ENCODE results near the gene MPZL3. TPM values are rescaled to one million over a fixed set of nuclear protein-coding genes. Genes with fewer than 3 reads are reported as not detected.

MPZL3 gene
- total and polyA plus RNA-seq, 4 donors, result 2.5 to 6.9 (median 3.5) TPM

- no peak overlapping the region for H3K4me3 ChIP-seq (ENCODE audit: low read depth in 1 of 3, low read length in 3 of 3)
- H3K4me1 ChIP-seq (ENCODE audit: control insufficient read depth in 4 of 4, insufficient read depth in 4 of 4, low read length in 3 of 4), result peaks cover 0 to 10% (median 3%) of the 10 kb centered on the region in 4 donors
- H3K9me3 ChIP-seq (ENCODE audit: control insufficient read depth in 4 of 4, low read length in 3 of 4), result no peaks in the 10 kb centered on the region
- no peak overlapping the region for H3K9ac ChIP-seq (ENCODE audit: low read depth in 1 of 2, low read length in 2 of 2)
- no peak overlapping the region for H3K27ac ChIP-seq (ENCODE audit: low read depth in 1 of 2, low read length in 2 of 2)
- 89% methylated on average over 4 of the region's 4 CpGs for WGBS
- H3K27me3 ChIP-seq (ENCODE audit: control insufficient read depth in 4 of 4, insufficient read depth in 4 of 4, low read length in 3 of 4), result no peaks in the 10 kb centered on the region
- DNase-seq (ENCODE audit: low spot score), result no peak
- TF ChIP-seq RXRA (IDR thresholded peaks at IDR 0.05) (no peak), RAD21 (IDR thresholded peaks at IDR 0.05) (no peak)
- TF ChIP-seq, protein P1, sequence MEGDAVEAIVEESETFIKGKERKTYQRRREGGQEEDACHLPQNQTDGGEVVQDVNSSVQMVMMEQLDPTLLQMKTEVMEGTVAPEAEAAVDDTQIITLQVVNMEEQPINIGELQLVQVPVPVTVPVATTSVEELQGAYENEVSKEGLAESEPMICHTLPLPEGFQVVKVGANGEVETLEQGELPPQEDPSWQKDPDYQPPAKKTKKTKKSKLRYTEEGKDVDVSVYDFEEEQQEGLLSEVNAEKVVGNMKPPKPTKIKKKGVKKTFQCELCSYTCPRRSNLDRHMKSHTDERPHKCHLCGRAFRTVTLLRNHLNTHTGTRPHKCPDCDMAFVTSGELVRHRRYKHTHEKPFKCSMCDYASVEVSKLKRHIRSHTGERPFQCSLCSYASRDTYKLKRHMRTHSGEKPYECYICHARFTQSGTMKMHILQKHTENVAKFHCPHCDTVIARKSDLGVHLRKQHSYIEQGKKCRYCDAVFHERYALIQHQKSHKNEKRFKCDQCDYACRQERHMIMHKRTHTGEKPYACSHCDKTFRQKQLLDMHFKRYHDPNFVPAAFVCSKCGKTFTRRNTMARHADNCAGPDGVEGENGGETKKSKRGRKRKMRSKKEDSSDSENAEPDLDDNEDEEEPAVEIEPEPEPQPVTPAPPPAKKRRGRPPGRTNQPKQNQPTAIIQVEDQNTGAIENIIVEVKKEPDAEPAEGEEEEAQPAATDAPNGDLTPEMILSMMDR (IDR thresholded peaks at IDR 0.05; ENCODE audit: low read depth, low read length, missing input control), result no peak
- H3K36me3 ChIP-seq (ENCODE audit: control insufficient read depth in 4 of 4, insufficient read depth in 3 of 4, low read depth in 1 of 4, low read length in 3 of 4), result no peaks in the 10 kb centered on the region
Measured at GRCh38 chr11:118176778-118177134, 75.4 kb downstream of the MPZL3 start.

Small RNAs within 50 kb of the gene (small RNA-seq; reads per million reads assigned to genes)
- gene HSPE1P18, result not detected

Other genes starting within 250 kb of the MPZL3 start
- gene TMPRSS4, start 175.3 kb downstream of the MPZL3 start, total RNA-seq, result under 1 TPM; 0.08 to 0.33 TPM
- gene TMPRSS4, start 175.3 kb downstream of the MPZL3 start, polyA plus RNA-seq, result under 1 TPM in 1 of 2 donors, not detected in 1; 0.24 TPM
- not detected for gene SMIM35, start 165.4 kb downstream of the MPZL3 start, total RNA-seq
- under 1 TPM in 1 of 2 donors, not detected in 1; 0.07 TPM for gene SMIM35, start 165.4 kb downstream of the MPZL3 start, polyA plus RNA-seq
- gene SCN4B, start 99.5 kb downstream of the MPZL3 start, total RNA-seq, result under 1 TPM; 0.05 to 0.67 TPM
- gene SCN4B, start 99.5 kb downstream of the MPZL3 start, polyA plus RNA-seq, result under 1 TPM in 1 of 2 donors, not detected in 1; 0.42 TPM
- gene SCN2B, start 75.7 kb downstream of the MPZL3 start, total RNA-seq, result under 1 TPM in 1 of 2 donors, not detected in 1; 0.05 TPM
- gene SCN2B, start 75.7 kb downstream of the MPZL3 start, polyA plus RNA-seq, result under 1 TPM in 1 of 2 donors, not detected in 1; 0.01 TPM
- gene JAML, start 27.4 kb downstream of the MPZL3 start, total RNA-seq, result 10 to 100 TPM in 1 of 2 donors, 1 to 10 TPM in 1; 9.6 to 13.5 TPM
- 1 to 10 TPM; 2.2 to 3.4 TPM for gene JAML, start 27.4 kb downstream of the MPZL3 start, polyA plus RNA-seq
- gene MPZL2, start 11.9 kb upstream of the MPZL3 start, total RNA-seq, result 10 to 100 TPM; 14.4 to 17.2 TPM
- 1 to 10 TPM; 8.4 to 9.3 TPM for gene MPZL2, start 11.9 kb upstream of the MPZL3 start, polyA plus RNA-seq
- 1 to 10 TPM in 1 of 2 donors, under 1 TPM in 1; 0.33 to 2.3 TPM for gene CD3E, start 52.4 kb upstream of the MPZL3 start, total RNA-seq
- 1 to 10 TPM; 1.4 to 2.1 TPM for gene CD3E, start 52.4 kb upstream of the MPZL3 start, polyA plus RNA-seq
- gene CD3D, start 90.3 kb upstream of the MPZL3 start, total RNA-seq, result 1 to 10 TPM; 1.2 to 1.6 TPM
- gene CD3D, start 90.3 kb upstream of the MPZL3 start, polyA plus RNA-seq, result 1 to 10 TPM; 1.1 TPM
- under 1 TPM; 0.19 to 0.84 TPM for gene CD3G, start 92.0 kb upstream of the MPZL3 start, total RNA-seq
- gene CD3G, start 92.0 kb upstream of the MPZL3 start, polyA plus RNA-seq, result under 1 TPM; 0.28 to 0.39 TPM
- 10 to 100 TPM; 24.7 to 41.3 TPM for gene UBE4A, start 107.2 kb upstream of the MPZL3 start, total RNA-seq
- gene UBE4A, start 107.2 kb upstream of the MPZL3 start, polyA plus RNA-seq, result 10 to 100 TPM; 11.7 to 13.5 TPM
- 10 to 100 TPM; 25.5 to 65.1 TPM for gene ATP5MG, start 149.2 kb upstream of the MPZL3 start, total RNA-seq
- gene ATP5MG, start 149.2 kb upstream of the MPZL3 start, polyA plus RNA-seq, result 100 to 1,000 TPM; 110 to 542 TPM
- 10 to 100 TPM; 19.2 to 27.9 TPM for gene KMT2A, start 184.1 kb upstream of the MPZL3 start, total RNA-seq
- gene KMT2A, start 184.1 kb upstream of the MPZL3 start, polyA plus RNA-seq, result 1 to 10 TPM; 4.3 to 6.5 TPM

All from liver (tissue), 10 donors.